HG02623 (cell line): ENCODE results near the gene ING1.
A peak's percentile ranks its signal among the peaks of the same experiment; 100 is the strongest.
"Not testable (repeated sequence)": the region's sequence is repeated elsewhere in the genome, so short reads cannot be mapped to it uniquely, and the experiment has no call there.

ENCODE experiments used
- ATAC-seq: cut with Tn5 transposase; IDR thresholded peaks from one replicate; pipeline ENCODE4 v1.9.1; 2021; ENCODE audit warnings: moderate library complexity; ENCODE audit not compliant: unreplicated experiment

The ING1 gene

GRCh38 chr13:110690516-110690915 is 23.0 kb upstream of the ING1 start:
- ATAC-seq, result no peak

DNA sequence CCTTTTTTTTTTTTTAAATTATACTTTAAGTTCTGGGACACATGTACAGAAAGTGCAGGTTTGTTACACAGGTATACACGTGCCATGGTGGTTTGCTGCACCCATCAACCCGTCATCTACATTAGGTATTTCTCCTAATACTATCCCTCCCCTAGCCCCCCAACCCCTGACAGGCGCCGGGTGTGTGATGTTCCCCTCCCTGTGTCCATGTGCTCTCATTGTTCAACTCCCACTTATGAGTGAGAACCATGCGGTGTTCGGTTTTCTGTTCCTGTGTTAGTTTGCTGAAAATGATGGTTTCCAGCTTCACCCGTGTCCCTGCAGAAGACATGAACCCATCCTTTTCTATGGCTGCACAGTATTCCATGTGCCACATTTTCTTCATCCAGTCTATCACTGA is 17.7 kb upstream of the ING1 start:
- not testable (repeated sequence) for ATAC-seq

DNA sequence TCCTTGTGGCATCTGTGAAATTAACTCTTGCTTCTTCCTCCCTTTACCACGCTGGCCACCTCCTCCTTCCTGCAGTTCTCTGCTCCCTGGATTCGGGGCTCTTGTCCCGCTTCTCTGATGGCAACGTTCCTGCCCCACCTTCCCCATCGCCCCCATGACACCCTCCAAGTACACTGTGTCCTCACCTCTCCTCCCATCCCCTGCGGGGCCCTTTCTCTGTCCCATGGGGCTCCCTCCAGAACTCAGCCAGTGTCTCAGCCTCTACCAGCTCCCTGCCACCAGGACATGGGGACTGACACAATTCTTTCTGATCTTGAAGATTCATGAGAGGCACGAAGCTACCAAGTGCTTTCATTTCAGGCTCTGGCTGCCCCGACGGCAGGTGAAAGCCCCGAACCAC is 16.7 kb upstream of the ING1 start:
- no peak for ATAC-seq

GRCh38 chr13:110697842-110698241 is 15.7 kb upstream of the ING1 start:
- ATAC-seq, result no peak

- peak; percentile 63 for ATAC-seq
Measured at GRCh38 chr13:110698689-110699088, 14.8 kb upstream of the ING1 start.

- no peak for ATAC-seq
Measured at GRCh38 chr13:110699148-110700145, 14.1 kb upstream of the ING1 start.

DNA sequence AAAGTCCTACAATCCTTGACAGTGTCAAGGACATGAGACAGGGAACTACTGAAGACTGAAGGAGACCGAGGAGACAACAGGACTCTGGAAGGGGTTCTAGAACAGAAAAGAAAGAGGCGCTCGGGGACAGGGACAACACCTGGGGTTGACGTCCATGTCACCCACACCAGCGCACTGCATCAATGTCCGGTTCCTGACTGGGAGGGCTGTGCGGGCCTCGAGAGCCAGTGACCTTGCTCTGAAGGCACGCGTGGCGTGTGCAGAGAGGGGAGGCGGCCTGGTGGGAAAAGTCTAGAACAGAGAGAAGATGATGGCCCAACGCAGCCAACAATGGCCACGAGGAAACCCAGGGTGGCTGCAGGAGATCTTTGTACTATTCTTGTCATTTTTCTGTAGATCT is 13.3 kb upstream of the ING1 start:
- no peak for ATAC-seq

- no peak for ATAC-seq
Measured at GRCh38 chr13:110700641-110701040, 12.9 kb upstream of the ING1 start.

GRCh38 chr13:110701061-110701460 is 12.4 kb upstream of the ING1 start:
- ATAC-seq, result not testable (repeated sequence)

DNA sequence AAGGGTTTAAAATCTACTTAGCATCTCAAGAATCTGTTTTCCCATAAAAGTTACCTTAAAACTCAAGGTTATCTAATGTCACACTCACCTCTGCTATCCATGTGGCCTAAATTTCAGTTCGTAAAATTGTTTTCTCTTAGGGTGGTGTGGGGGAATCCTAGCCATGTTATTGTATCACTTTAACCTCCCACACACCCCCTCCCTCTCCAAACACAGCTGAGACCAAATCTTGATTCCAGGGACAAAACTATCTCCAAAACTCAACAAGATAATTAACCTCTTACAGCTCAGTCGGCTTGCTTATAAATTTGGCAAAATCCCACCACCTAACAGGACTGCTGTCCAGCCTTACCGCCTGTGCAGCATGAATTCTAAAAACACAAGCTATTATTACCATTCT is 11.4 kb upstream of the ING1 start:
- no peak for ATAC-seq

DNA sequence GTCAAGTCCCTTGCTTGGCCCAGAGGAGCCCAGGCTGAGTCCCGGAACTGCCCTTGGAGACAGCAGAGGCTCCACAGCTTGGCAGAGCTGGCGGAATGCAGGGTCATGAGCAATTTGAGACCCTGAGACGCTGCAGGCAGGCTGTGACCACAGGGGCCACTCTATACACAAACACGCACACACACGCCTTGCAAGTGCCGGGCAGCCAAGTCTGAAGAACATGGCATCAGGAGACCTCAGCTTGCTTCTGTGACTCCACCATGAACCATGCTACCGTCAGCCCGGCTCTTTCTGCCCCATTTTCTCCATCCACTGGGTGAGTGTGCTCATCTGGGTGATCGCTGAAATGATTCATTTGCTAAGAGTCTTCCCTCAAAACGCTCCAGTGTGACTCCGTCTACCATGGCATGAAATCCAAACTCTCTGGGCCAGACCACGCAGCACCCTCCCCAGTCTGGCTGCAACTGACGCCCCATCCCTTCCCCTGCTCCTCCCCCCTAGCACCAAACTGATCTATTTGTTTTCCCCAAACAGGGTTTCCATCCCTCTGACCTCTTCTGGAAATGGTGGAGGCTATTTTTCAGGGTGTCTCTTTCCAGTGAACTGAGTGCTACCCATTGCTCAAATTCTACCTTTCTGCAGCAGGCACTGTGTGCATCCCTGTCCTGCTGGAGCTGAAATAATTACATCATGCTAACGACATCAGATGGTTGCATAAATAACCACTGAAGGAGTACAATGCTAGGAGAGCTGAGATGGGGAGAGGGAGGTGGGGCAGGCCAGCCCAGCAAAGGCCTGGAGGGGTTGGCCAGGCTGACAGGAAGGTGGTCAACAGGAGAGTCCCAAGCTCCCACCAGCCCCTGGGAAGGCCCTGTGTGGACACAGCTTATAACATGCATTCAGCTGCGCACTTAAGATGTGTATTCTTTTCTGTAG is 10.6 kb upstream of the ING1 start:
- ATAC-seq, result no peak

- no peak for ATAC-seq
Measured at GRCh38 chr13:110705356-110705825, 8.1 kb upstream of the ING1 start.

GRCh38 chr13:110705826-110706569 is 7.5 kb upstream of the ING1 start, which contains the start of gene CARS2:
Gene CARS2 (minus strand): TSS chr13:110706116. CDS start chr13:110706093, 23 bp downstream.
- peak; percentile 95 for ATAC-seq

GRCh38 chr13:110706570-110707372 is 6.7 kb upstream of the ING1 start:
- ATAC-seq, result peak; percentile 0

DNA sequence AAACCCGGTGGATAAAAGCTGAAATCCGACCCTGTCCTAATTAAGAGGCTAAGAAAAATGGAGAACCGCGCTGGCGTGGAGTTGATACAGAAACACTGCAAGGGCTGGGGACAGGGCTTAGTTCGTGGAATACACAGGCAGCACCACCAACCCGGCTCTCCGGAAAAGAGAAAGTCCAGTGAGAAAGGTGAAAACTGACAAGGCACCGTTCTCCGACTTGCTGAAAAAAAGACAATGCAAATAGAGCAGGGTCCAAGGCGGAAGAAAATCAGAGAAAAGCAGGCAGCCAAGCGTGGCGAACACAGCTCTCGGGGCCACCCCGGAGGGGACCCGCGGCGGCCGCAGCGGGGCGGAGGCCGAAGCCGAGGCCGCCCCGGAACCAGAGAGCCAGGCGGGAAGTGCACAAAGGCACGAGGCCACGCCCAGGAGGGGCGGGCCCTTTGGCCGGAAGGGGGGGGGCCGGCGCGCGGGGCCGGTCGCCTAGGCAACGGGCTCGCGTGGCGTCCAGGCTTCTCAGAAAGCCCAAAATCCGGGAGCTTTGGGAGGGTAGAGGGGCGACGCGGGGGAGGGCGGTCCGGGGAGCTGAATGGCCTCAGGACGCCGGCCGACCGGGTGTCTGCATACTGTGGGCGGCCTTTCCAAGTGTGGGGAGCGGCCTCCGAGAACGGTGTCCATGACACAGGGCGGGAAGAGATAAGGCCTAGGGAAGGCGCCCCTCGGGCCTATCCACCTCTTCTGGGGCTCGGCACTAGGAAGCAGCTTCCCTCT is 1.2 kb upstream of the ING1 start:
- peak; percentile 19 for ATAC-seq

DNA sequence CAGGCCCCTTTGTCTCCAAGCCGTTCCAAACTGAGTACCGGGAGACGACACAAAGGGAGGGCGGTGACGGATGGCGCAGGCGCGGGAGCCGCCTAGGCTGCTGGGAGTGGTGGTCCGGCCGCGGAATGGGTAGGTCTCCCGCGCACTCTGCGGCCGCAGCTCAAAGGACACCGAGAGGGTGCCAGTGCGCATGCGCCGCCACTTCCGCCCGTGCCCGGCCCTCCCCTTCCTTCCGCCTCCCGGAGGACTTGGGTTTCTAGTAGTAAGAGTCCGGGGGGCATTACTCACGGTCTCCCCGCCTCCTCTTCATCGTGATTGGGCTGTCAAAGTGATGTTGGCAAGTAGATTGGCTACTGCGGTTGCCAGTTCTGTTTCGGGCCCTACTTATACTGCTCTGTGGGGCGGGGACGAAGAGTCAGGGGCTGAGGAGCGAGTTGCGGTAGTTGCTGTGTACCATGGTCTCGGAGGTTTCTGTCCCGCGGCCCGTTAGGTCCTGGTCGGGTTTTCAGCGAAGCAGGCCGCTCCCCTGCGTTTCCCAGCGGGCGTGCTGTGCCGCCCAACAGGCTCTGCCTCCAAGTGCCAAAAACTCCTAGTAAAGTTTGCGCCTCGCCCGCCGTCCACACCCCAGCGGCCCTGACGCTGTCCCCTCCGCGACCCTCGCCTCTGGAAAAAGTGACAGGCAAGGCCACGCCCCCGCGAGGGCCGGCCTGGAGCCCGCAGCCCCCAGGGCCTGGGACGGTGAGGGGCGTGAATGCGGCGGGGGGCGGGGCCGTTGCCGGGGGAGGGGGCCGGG is 455 bp upstream of the ING1 start:
- ATAC-seq, result peak; percentile 45

GRCh38 chr13:110713981-110714796 is 689 bp downstream of the ING1 start:
- no peak for ATAC-seq
